Mammary epithelial cell (primary cell): ENCODE data around the gene PMF1.

Experiments used
- CTCF ChIP-seq, 2 donors: IDR thresholded peaks in 1 of 2; conservative IDR thresholded peaks in 1 of 2; 2 replicates each; pipeline ENCODE4 v1.5.1; 2011 to 2012; ENCODE audit warnings: inconsistent platforms in 2 of 2, low read length in 2 of 2, mild to moderate bottlenecking in 2 of 2, control low read depth in 1 of 2, low read depth in 1 of 2; ENCODE audit not compliant: insufficient read depth in 1 of 2; ENCODE audit errors: extremely low read depth in 1 of 2
- EZH2 ChIP-seq: IDR thresholded peaks from 2 replicates; pipeline ENCODE4 v1.6.1; 2012; ENCODE audit warnings: low read length, inconsistent platforms, borderline replicate concordance

- no peak for TF ChIP-seq CTCF (conservative IDR thresholded peaks at IDR 0.05 in 1 of 2, IDR thresholded peaks at IDR 0.05 in 1 of 2; ENCODE audit: extremely low read depth in 1 of 2, insufficient read depth in 1 of 2, low read depth in 1 of 2, low read length in 2 of 2)
- TF ChIP-seq EZH2 = no peak
These were observed 5.1 kb downstream of the PMF1 start for GRCh38 chr1:156217871-156218270.
